Measurements from ENCODE around the gene ARHGEF3. TPM values are rescaled to one million over a fixed set of nuclear protein-coding genes. Genes with fewer than 3 reads are reported as not detected.
A peak's percentile ranks its signal among the peaks of the same experiment; 100 is the strongest.

ARHGEF3 gene
- total and polyA plus RNA-seq, 4 donors: 18.6 to 25.9 (median 24.1) TPM

DNA sequence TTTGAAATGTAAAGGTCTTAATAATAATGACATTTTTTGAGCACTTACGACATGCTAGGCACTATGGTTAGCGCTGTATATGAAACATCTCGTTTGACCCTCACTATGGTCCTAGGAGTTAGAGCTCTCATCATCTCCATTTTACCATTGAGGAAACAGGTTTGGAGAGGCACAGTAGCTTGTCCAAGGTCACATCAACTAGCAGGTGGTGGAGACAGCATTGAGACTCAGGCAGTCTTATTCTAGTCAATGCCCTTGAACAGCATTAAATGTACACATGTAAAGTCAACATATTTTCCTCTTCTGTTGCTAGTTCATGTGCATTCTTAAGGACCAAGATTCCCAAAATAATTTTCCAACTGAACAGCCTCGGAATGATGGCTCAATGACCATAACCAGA is 4.8 kb downstream of the ARHGEF3 start:
- DNase-seq (ENCODE audit: low read depth in 4 of 6, low spot score in 6 of 6): no peak
- 67% methylated on average over 1 of the region's 4 CpGs for WGBS (ENCODE audit: insufficient coverage)
- Histone ChIP-seq H3K9me3 (ENCODE audit: control insufficient read depth, insufficient read depth, low read length) (no peaks in the 10 kb centered on the region), H3K4me3 (ENCODE audit: low read depth, low read length) (no peak overlapping the region), H3K36me3 (ENCODE audit: control insufficient read depth, insufficient read depth, low read length) (no peaks in the 10 kb centered on the region), H3K27ac (ENCODE audit: low read depth, low read length) (no peak overlapping the region), H3K4me1 (ENCODE audit: control insufficient read depth, insufficient read depth, low read length) (peaks cover 15% of the 10 kb centered on the region), H3K27me3 (ENCODE audit: control insufficient read depth, insufficient read depth, low read length) (no peaks in the 10 kb centered on the region)

DNA sequence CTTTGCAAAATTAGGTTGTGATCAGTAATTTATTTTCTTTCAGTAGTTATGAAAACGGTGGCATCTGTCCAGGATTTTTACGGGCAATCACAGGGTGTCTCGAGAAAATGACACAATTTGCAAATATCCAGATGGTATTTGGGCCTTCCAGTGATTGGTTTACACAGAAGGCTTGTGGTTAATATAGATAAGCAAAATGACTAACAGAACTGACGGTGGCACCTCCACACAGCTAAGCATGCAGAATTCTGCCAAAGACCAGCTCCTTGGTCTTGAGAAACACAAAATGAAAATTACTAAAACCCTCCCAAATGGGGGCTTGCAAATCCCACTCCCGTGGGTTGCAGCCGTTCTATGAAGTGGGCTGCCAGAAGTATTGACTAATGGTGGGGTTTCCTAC is 5.5 kb downstream of the ARHGEF3 start:
- Histone ChIP-seq H3K9me3 (ENCODE audit: control insufficient read depth, insufficient read depth, low read length) (no peaks in the 10 kb centered on the region), H3K4me1 (ENCODE audit: control insufficient read depth, insufficient read depth, low read length) (peaks cover 8% of the 10 kb centered on the region), H3K4me3 (ENCODE audit: low read depth, low read length) (no peak overlapping the region), H3K36me3 (ENCODE audit: control insufficient read depth, insufficient read depth, low read length) (no peaks in the 10 kb centered on the region), H3K27me3 (ENCODE audit: control insufficient read depth, insufficient read depth, low read length) (no peaks in the 10 kb centered on the region), H3K27ac (ENCODE audit: low read depth, low read length) (no peak overlapping the region)
- peak in 1 of 6 donors; percentile 54 for DNase-seq (ENCODE audit: low read depth in 4 of 6, low spot score in 6 of 6)
- 86% methylated on average over 4 of the region's 6 CpGs for whole genome bisulfite sequencing (ENCODE audit: insufficient coverage)

GRCh38 chr3:56795829-56796185 is 5.9 kb downstream of the ARHGEF3 start:
- H3K9me3 ChIP-seq (ENCODE audit: control insufficient read depth, insufficient read depth, low read length): no peaks in the 10 kb centered on the region
- WGBS (ENCODE audit: insufficient coverage): 70% methylated on average over 2 of the region's 6 CpGs
- no peaks in the 10 kb centered on the region for H3K36me3 ChIP-seq (ENCODE audit: control insufficient read depth, insufficient read depth, low read length)
- no peak overlapping the region for H3K27ac ChIP-seq (ENCODE audit: low read depth, low read length)
- DNase-seq (ENCODE audit: low read depth in 4 of 6, low spot score in 6 of 6): no peak
- H3K4me3 ChIP-seq (ENCODE audit: low read depth, low read length): no peak overlapping the region
- no peaks in the 10 kb centered on the region for H3K27me3 ChIP-seq (ENCODE audit: control insufficient read depth, insufficient read depth, low read length)
- peaks cover 5% of the 10 kb centered on the region for H3K4me1 ChIP-seq (ENCODE audit: control insufficient read depth, insufficient read depth, low read length)

DNA sequence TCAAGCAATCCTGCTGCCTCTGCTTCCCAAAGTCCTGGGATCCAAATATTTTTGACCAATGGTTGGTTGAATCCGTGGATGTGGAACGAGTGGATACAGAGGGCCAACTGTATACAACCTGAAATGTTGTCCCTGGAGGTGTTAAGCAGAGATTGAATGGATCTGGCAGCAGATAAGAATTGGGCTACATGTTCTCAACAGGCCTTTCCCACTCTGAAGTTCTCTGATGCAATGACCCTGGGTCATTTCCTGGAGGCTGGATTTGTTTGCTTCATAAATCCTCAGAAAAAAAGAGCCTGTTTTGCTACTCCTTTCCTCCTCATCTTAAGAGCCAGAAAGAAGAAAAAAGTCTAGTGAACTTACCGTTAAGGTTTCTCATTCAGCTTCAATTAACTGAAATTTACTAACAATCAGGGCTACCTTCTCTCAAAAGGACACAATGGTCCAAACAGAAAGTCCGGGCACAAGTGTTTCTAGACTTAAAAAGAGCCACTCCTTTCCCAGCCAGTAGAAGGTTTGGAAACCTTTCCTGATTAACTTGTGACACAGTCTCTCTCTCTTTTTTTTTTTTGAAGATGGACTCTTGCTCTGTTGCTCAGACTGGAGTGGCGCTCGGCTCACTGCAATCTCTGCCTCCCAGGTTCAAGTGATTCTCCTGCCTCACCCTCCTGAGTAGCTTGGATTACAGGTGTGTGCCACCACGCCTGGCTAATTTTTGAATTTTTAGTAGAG is 6.5 kb downstream of the ARHGEF3 start:
- no peak for DNase-seq (ENCODE audit: low read depth in 4 of 6, low spot score in 6 of 6)
- H3K4me3 ChIP-seq (ENCODE audit: low read depth, low read length): no peak overlapping the region
- no peaks in the 10 kb centered on the region for H3K36me3 ChIP-seq (ENCODE audit: control insufficient read depth, insufficient read depth, low read length)
- H3K27ac ChIP-seq (ENCODE audit: low read depth, low read length): no peak overlapping the region
- H3K4me1 ChIP-seq (ENCODE audit: control insufficient read depth, insufficient read depth, low read length): no peaks in the 10 kb centered on the region
- no peaks in the 10 kb centered on the region for H3K27me3 ChIP-seq (ENCODE audit: control insufficient read depth, insufficient read depth, low read length)
- no peaks in the 10 kb centered on the region for H3K9me3 ChIP-seq (ENCODE audit: control insufficient read depth, insufficient read depth, low read length)
- WGBS (ENCODE audit: insufficient coverage): 72% methylated on average over 4 of the region's 7 CpGs

DNA sequence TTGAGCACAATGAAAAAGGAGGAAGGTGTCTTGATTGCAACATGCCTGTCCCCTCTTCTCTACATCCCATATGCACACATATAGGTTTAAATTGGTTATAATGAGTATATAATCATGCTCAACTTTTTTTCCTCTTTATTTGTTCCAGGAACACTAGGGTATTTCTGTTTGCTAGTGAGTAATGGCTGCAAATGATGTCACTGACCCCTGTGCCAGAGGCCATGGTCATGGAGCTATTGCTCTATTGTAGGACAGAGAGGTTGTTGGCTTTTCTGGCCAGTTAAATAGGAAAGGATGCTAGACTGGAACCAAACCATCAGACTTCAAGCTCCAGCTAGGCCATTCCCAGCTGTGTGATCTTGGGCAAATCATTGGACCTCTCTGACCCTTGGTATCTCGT is 9.6 kb downstream of the ARHGEF3 start:
- H3K36me3 ChIP-seq (ENCODE audit: control insufficient read depth, insufficient read depth, low read length): no peaks in the 10 kb centered on the region
- no CpG with 5 or more reads among the region's 1 CpG for WGBS (ENCODE audit: insufficient coverage)
- H3K27me3 ChIP-seq (ENCODE audit: control insufficient read depth, insufficient read depth, low read length): no peaks in the 10 kb centered on the region
- H3K9me3 ChIP-seq (ENCODE audit: control insufficient read depth, insufficient read depth, low read length): no peaks in the 10 kb centered on the region
- DNase-seq (ENCODE audit: low read depth in 4 of 6, low spot score in 6 of 6): no peak
- H3K4me1 ChIP-seq (ENCODE audit: control insufficient read depth, insufficient read depth, low read length): no peaks in the 10 kb centered on the region
- H3K4me3 ChIP-seq (ENCODE audit: low read depth, low read length): no peak overlapping the region
- H3K27ac ChIP-seq (ENCODE audit: low read depth, low read length): no peak overlapping the region

GRCh38 chr3:56790016-56790821 is 11.5 kb downstream of the ARHGEF3 start:
- 94% methylated on average over 6 of the region's 6 CpGs for WGBS (ENCODE audit: insufficient coverage)
- H3K27me3 ChIP-seq (ENCODE audit: control insufficient read depth, insufficient read depth, low read length): no peaks in the 10 kb centered on the region
- no peaks in the 10 kb centered on the region for H3K36me3 ChIP-seq (ENCODE audit: control insufficient read depth, insufficient read depth, low read length)
- no peak overlapping the region for H3K4me3 ChIP-seq (ENCODE audit: low read depth, low read length)
- H3K27ac ChIP-seq (ENCODE audit: low read depth, low read length): no peak overlapping the region
- no peak for DNase-seq (ENCODE audit: low read depth in 4 of 6, low spot score in 6 of 6)
- no peaks in the 10 kb centered on the region for H3K4me1 ChIP-seq (ENCODE audit: control insufficient read depth, insufficient read depth, low read length)
- no peaks in the 10 kb centered on the region for H3K9me3 ChIP-seq (ENCODE audit: control insufficient read depth, insufficient read depth, low read length)

GRCh38 chr3:56789076-56789475 is 12.7 kb downstream of the ARHGEF3 start:
- no CpG with 5 or more reads among the region's 3 CpGs for WGBS (ENCODE audit: insufficient coverage)
- no peak overlapping the region for H3K27ac ChIP-seq (ENCODE audit: low read depth, low read length)
- H3K4me1 ChIP-seq (ENCODE audit: control insufficient read depth, insufficient read depth, low read length): peaks cover 2% of the 10 kb centered on the region
- no peaks in the 10 kb centered on the region for H3K9me3 ChIP-seq (ENCODE audit: control insufficient read depth, insufficient read depth, low read length)
- peak in 1 of 6 donors; percentile 46 for DNase-seq (ENCODE audit: low read depth in 4 of 6, low spot score in 6 of 6)
- no peaks in the 10 kb centered on the region for H3K36me3 ChIP-seq (ENCODE audit: control insufficient read depth, insufficient read depth, low read length)
- no peak overlapping the region for H3K4me3 ChIP-seq (ENCODE audit: low read depth, low read length)
- H3K27me3 ChIP-seq (ENCODE audit: control insufficient read depth, insufficient read depth, low read length): no peaks in the 10 kb centered on the region

DNA sequence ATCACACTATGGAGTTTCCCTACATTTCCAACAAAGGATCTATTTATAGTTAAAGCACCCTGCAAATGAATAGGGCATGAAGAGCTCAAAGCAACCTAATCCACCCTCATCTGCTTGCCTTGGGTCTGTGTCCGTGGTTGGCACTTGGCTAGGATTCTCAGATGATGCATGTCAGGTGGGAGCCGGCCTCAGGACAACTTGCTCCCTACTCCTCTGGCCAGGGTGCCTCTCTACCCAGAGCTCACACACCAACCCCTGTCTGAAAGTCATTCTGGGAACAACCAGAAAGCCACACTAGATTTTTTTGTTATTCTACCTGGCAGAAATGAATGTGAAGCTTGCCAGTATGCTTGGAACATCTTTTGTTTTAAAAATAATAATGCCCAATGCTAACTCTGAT is 13.2 kb downstream of the ARHGEF3 start:
- H3K4me1 ChIP-seq (ENCODE audit: control insufficient read depth, insufficient read depth, low read length): peaks cover 5% of the 10 kb centered on the region
- no peaks in the 10 kb centered on the region for H3K9me3 ChIP-seq (ENCODE audit: control insufficient read depth, insufficient read depth, low read length)
- H3K27me3 ChIP-seq (ENCODE audit: control insufficient read depth, insufficient read depth, low read length): no peaks in the 10 kb centered on the region
- WGBS (ENCODE audit: insufficient coverage): 67% methylated on average over 1 of the region's 2 CpGs
- H3K4me3 ChIP-seq (ENCODE audit: low read depth, low read length): no peak overlapping the region
- DNase-seq (ENCODE audit: low read depth in 4 of 6, low spot score in 6 of 6): no peak
- no peak overlapping the region for H3K27ac ChIP-seq (ENCODE audit: low read depth, low read length)
- no peaks in the 10 kb centered on the region for H3K36me3 ChIP-seq (ENCODE audit: control insufficient read depth, insufficient read depth, low read length)

GRCh38 chr3:56787784-56788256 is 13.9 kb downstream of the ARHGEF3 start:
- 98% methylated on average over 4 of the region's 6 CpGs for WGBS (ENCODE audit: insufficient coverage)
- no peak overlapping the region for H3K4me3 ChIP-seq (ENCODE audit: low read depth, low read length)
- H3K4me1 ChIP-seq (ENCODE audit: control insufficient read depth, insufficient read depth, low read length): peaks cover 9% of the 10 kb centered on the region
- no peak for DNase-seq (ENCODE audit: low read depth in 4 of 6, low spot score in 6 of 6)
- H3K36me3 ChIP-seq (ENCODE audit: control insufficient read depth, insufficient read depth, low read length): no peaks in the 10 kb centered on the region
- no peaks in the 10 kb centered on the region for H3K27me3 ChIP-seq (ENCODE audit: control insufficient read depth, insufficient read depth, low read length)
- no peak overlapping the region for H3K27ac ChIP-seq (ENCODE audit: low read depth, low read length)
- H3K9me3 ChIP-seq (ENCODE audit: control insufficient read depth, insufficient read depth, low read length): no peaks in the 10 kb centered on the region

All from spinal cord (tissue), 10 donors.